IPS-NIHi7 (cell line): ENCODE results near the gene TMED7.

Experiments used
- DNase-seq: peaks from one replicate; pipeline ENCODE4 v3.0.0; 2012; ENCODE audit warnings: mixed read lengths; ENCODE audit errors: extremely low spot score

Gene TMED7

DNA sequence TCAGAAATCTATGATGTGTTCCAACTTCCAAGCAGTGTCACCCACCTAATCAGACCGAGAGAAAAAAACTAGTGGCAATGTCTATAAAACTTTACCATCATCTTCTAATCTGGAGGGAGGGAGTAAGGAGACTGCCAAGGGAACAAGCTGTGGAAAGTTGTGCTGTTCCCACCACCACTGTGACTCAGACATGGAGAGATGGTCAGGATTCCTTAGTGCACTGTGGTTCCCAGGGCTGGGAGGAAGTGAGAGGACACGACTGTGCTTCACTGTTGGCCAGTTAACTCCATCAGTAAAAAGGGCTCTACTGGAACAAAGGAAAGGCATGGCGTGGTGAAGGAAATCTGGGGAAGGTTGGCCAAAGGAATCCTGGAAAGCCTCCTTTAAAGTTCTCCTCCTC lies 42.4 kb downstream of the TMED7 start:
- peak; percentile 10 for DNase-seq

DNA sequence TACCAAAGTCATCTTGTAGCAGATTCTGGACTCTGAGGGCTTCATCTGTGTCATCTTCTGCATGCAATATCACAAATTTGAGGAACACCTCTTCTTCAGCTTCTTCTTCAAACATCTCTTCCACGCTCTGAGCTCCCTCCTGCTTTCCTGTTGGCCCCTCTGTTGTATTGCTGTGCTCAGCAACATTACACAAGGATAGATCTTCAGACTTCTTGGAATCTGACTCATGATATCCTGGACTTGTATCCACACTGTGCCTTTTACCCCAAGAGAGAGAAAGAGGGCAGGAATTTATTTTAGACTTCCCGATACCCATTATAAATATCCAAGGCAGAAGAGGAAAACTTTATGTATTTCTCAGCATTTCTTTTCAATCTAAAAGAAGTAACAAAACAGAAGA lies 44.9 kb downstream of the TMED7 start:
- no peak for DNase-seq

- no peak for DNase-seq
These were observed 46.1 kb downstream of the TMED7 start for GRCh38 chr5:115579747-115580173.

GRCh38 chr5:115579216-115579615 lies 46.6 kb downstream of the TMED7 start:
- DNase-seq, result no peak

DNA sequence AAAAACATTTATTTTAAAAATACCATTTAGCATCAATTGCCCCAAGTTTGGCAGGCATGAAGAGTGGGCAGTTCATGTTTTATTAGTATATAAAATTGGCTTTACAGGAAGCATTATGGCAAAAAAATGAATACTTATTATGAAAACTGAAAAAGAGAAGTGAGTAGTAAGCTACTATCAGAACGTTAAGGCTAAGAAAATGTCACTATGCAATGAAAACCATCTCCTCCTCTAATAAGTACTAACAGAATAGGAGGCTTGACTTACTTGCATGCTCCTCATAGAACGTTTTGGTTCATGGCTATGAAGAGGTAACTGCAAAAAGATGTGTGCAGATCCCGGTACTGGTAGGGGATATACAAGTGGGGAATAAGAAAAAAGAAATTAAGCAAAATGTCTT lies 47.2 kb downstream of the TMED7 start:
- DNase-seq, result no peak

DNA sequence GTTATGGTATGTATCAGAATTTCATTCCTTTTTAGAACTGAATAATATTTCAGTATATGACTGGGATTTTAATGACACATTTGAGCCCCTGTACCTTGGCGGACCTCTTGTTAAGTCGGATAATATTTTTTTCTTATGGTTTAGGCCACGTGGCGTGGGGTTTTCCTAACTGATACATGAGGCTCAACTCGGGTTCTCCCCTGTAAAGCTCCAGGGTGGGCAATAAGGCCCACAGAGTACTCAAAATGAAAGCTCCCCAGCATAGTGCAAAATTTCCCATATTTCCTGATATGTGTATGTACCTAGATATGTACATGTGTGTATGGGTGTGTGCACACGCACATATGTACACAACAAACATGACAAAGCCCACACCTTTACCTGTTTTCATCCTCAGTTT lies 48.1 kb downstream of the TMED7 start:
- no peak for DNase-seq

DNA sequence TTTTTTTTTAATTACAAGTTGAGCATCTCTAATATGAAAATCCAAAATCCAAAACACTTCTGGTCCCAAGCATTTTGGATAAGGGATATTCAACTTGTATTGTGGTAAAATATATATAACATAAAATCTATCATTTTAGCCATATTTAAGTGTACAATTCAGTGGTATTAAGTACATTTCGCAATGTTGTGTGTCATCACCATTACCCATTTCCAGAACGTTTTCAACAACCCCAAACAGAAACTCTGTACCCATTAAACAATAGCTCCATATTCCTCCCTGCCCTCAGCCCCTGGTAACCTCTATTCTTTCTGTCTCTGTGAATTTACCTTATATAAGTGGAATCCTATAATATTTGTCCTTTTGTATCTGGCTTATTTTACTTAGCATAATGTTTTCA lies 48.5 kb downstream of the TMED7 start:
- no peak for DNase-seq

DNA sequence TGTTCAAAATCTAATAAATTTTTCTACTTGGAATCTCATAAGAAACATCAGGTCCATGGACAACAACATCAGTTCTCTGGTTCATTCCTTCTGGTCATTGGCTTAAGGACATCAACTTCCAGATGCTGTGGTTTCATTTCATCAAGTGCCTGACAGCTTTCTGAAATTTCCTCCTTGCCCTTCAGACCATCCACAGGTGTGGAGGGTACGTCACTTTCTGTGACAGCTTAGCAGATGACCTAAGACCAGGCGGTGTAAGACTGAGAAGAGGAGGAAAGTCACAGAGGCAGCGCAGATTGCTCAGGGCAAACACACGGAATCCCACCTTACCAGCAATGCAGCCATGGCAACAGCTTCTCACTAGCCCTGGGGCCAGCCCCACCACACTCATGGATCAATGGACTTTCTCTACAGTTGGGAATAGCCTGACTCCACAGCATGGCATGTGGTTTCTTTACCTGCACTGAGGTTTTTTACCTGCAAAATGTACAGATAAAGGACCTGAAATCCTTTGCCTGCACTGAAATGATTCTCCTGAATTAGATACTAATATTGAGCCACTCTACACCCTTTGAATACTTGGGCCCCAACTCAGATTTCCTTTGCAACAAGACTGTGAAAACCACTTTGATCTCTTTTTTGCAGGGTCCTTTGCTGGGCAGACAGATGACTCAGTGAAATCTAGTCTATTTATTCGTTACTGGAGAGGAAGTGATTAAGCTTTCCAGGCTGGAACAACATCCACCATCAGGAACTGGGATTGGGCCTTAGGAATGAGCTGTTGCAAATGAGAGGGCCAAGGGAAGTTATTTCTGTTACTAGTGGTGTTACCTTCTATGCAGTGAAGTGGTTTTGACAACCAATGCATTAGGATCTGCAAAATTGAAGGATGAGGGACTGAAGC lies 50.4 kb downstream of the TMED7 start:
- no peak for DNase-seq

GRCh38 chr5:115573133-115573532 lies 52.7 kb downstream of the TMED7 start:
- DNase-seq, result no peak

GRCh38 chr5:115571441-115571878 lies 54.4 kb downstream of the TMED7 start:
- DNase-seq, result peak; percentile 28

DNA sequence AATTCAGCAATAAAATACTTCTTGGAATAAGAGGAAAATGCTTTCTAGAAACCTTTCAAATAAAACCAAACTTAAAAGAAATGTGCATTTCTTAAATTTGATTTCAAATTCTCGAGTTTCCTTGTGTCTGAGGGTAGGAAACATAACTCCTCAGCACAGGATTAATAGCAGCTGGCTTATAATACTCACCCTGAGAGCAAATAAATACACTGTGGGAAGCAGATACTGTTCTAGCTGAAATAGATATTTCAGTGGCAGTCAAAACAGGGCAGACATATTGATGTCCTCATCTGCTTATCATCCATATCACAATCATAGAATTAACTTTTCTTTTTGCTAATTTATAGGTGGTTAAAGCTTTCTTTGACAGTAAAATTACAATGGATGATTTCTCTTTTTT lies 57.2 kb downstream of the TMED7 start:
- DNase-seq, result no peak

- no peak for DNase-seq
These were observed 60.6 kb downstream of the TMED7 start for GRCh38 chr5:115565233-115565632.
